Upper lobe of left lung (tissue), 4 donors: Measurements from ENCODE around the gene LBH.

ENCODE experiments used
- EP300 ChIP-seq, 4 donors: sonication (generic); formaldehyde crosslinking; IDR thresholded peaks; one replicate each; pipeline ENCODE4 v1.5.1; 2017; ENCODE audit warnings: antibody characterized with exemption in 4 of 4, control low read depth in 2 of 4
- POLR2A ChIP-seq, 4 donors: fragments of 450-650 bp; IDR thresholded peaks; one replicate each; pipeline ENCODE4 v1.5.1; 2016 to 2017; ENCODE audit warnings: antibody characterized with exemption in 4 of 4, mild to moderate bottlenecking in 2 of 4
- POLR2AphosphoS5 ChIP-seq, 2 donors: sonication (generic); formaldehyde crosslinking; IDR thresholded peaks; one replicate each; pipeline ENCODE4 v1.5.1; 2017; ENCODE audit warnings: antibody characterized with exemption in 2 of 2
- TF ChIP-seq, protein P1 (sequence below), 6 experiments: fragments of 450-650 bp in 4 of 6; fragments of 200-600 bp in 2 of 6; sonication (generic) in 2 of 6; IDR thresholded peaks; one replicate each; pipeline ENCODE4 v1.5.1; 2016 to 2019; ENCODE audit warnings: antibody characterized with exemption in 6 of 6

DNA sequence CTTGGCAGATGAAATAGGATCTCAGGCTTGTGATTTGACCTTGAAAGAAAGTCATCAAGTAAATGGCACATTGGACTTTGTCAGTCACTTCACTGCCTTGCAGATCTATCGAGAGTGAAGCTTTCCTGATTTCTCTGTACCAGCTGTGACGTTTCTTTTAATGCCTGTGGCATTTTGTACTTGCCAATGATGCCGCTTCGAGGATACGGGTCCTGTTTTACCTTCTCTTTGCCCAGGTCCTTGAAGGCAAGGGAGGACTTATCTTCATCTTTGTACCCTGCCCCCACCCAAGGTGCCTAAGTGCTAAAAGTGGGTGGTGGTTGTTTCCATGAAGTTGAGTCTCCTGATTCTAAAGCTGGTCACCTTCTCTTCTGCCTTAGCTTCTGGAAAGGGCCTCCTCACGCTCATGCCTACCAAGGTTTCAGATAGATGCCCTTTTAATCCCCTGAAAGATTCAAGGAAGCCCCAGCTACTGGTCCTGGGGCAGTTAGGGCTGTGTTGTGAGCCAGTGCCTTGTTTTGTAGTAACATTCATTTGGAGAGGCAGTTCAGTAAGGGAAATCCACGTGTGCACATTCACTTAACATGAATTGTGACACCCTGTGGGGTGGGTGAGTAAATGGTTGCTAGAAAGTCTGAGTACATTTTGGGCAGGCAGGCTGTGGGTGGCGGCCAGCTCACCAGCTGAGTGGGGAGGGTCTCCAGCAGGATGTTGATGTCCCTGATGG, 6.1 kb downstream of the LBH start:
- TF ChIP-seq, protein P1, sequence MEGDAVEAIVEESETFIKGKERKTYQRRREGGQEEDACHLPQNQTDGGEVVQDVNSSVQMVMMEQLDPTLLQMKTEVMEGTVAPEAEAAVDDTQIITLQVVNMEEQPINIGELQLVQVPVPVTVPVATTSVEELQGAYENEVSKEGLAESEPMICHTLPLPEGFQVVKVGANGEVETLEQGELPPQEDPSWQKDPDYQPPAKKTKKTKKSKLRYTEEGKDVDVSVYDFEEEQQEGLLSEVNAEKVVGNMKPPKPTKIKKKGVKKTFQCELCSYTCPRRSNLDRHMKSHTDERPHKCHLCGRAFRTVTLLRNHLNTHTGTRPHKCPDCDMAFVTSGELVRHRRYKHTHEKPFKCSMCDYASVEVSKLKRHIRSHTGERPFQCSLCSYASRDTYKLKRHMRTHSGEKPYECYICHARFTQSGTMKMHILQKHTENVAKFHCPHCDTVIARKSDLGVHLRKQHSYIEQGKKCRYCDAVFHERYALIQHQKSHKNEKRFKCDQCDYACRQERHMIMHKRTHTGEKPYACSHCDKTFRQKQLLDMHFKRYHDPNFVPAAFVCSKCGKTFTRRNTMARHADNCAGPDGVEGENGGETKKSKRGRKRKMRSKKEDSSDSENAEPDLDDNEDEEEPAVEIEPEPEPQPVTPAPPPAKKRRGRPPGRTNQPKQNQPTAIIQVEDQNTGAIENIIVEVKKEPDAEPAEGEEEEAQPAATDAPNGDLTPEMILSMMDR (IDR thresholded peaks at IDR 0.05), result no peak
- no peak for TF ChIP-seq POLR2A (IDR thresholded peaks at IDR 0.05)
- no peak for TF ChIP-seq EP300 (IDR thresholded peaks at IDR 0.05)
- no peak for TF ChIP-seq POLR2AphosphoS5 (IDR thresholded peaks at IDR 0.05)
